IPS-15b (cell line): ENCODE results near the gene SYNGR4.
"Not testable (repeated sequence)": the region's sequence is repeated elsewhere in the genome, so short reads cannot be mapped to it uniquely, and the experiment has no call there.

Experiments
- H3K27me3 ChIP-seq: one replicate; pipeline ENCODE4 v1.6.1; 2013; ENCODE audit warnings: low read length; ENCODE audit not compliant: control insufficient read depth, insufficient read depth
- H3K36me3 ChIP-seq: one replicate; pipeline ENCODE4 v1.6.1; 2013; ENCODE audit warnings: low read length; ENCODE audit not compliant: control insufficient read depth, insufficient read depth
- H3K4me1 ChIP-seq: one replicate; pipeline ENCODE4 v1.6.1; 2013; ENCODE audit warnings: mild to moderate bottlenecking, low read length; ENCODE audit not compliant: control insufficient read depth, insufficient read depth
- H3K4me3 ChIP-seq: one replicate; pipeline ENCODE4 v1.5.1; 2013; ENCODE audit warnings: low read depth, low read length
- H3K9ac ChIP-seq: one replicate; pipeline ENCODE4 v1.6.1; 2013; ENCODE audit warnings: low read depth, mild to moderate bottlenecking, low read length
- H3K9me3 ChIP-seq: one replicate; pipeline ENCODE4 v1.6.1; 2013; ENCODE audit warnings: mild to moderate bottlenecking, low read length; ENCODE audit not compliant: control insufficient read depth, insufficient read depth

The SYNGR4 gene

DNA sequence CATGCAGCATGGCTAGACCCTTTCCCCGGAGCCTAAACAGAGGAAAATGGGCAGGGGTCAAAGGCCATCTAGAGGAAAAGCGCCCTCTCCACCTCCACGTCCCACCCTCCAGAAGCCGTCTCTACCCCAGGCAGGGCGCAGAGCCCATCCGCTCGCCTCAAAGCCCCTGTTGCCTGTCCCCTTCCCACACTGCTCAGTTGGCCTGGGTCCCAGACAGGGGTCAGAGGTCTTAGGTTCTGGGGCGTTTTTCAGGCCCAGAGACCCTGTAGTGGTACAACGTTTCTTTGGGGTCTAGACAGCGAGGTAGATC is 712 bp upstream of the SYNGR4 start:
- Histone ChIP-seq H3K9me3 (no peaks in the 10 kb centered on the region), H3K36me3 (no peaks in the 10 kb centered on the region), H3K4me1 (peaks cover 3% of the 10 kb centered on the region), H3K27me3 (no peaks in the 10 kb centered on the region), H3K4me3 (peak overlapping the region; percentile 68), H3K9ac (peak overlapping the region; percentile 80)

DNA sequence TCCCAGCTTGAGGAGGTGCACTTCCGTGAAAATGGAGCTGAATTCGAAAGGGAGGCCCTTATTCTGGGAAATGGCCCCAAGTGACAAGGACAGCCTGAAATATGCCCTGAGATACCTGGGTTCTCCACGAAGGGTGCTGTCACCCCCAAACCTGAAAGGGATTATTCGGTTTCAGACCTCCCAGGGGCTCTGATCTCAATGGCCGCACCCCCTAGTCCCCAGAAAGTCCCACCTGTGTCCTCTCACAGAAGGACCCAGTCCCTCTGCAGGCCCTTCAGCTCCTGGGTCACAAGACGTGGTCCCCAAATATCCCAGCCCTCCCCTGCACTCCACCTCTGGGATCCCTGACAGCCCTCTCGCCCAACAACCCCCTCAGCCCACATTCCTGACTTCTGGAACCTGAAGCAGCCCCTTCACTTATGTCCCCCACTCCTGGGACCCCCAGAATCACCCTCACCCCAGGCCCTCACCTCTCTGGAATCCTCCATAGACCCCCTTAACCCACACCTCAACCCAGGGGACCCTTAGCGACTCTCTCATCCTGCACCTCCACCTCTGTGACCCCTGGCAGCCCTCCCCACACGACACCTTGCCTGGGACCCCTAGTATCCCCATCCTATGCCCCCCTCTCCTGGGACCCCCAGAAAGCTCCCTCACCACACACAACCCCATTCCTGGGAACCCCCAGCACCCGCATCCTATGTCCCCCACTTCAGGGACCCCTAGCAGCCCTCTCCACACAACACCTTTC is 606 bp downstream of the SYNGR4 start:
- H3K9ac ChIP-seq: peak overlapping the region; percentile 79
- H3K4me3 ChIP-seq: peak overlapping the region; percentile 56
- H3K4me1 ChIP-seq: peaks cover 3% of the 10 kb centered on the region
- no peaks in the 10 kb centered on the region for H3K9me3 ChIP-seq
- H3K36me3 ChIP-seq: no peaks in the 10 kb centered on the region
- H3K27me3 ChIP-seq: no peaks in the 10 kb centered on the region

DNA sequence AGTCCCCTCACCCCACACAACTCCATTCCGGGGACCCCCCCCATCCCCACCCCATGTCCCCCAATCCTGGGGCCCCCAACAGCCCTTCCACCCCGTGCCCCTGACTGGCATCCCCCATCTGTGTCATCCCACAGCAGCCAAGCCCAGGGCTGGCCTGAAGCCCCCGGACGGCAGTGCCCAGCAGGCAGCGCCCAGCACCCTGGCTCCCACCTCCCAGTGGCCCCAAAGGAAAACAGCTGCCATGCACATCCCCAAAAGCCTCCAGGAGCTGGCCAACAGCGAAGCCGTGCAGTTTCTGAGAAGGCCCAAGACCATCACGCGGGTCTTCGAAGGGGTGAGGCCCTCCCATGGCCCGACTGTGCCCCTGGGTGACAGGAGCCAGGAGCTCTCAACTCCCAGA is 1.4 kb downstream of the SYNGR4 start:
- H3K9ac ChIP-seq: no peak overlapping the region
- H3K36me3 ChIP-seq: no peaks in the 10 kb centered on the region
- H3K27me3 ChIP-seq: no peaks in the 10 kb centered on the region
- no peak overlapping the region for H3K4me3 ChIP-seq
- peaks cover 3% of the 10 kb centered on the region for H3K4me1 ChIP-seq
- H3K9me3 ChIP-seq: no peaks in the 10 kb centered on the region

DNA sequence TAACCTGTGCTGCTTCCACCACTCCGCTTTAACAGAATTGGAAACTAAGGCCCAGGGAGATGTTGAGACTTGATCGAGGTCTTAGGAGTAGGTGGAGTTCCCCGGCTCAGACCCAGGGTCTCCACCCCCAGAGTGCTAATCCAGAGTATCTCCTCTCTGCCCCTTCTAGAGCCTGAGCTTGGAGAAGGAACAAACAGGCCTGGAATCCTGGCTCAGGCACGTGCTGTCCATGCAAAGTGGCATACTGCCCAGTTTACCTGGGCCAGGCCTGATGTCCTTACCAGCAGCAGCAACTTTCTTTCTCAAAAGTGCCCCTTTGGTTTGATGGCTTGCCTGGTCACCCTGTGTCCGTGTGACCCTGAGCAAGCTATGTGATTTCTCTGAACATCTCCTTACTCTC is 3.7 kb downstream of the SYNGR4 start:
- H3K9me3 ChIP-seq: no peaks in the 10 kb centered on the region
- no peaks in the 10 kb centered on the region for H3K27me3 ChIP-seq
- H3K9ac ChIP-seq: no peak overlapping the region
- H3K4me3 ChIP-seq: no peak overlapping the region
- H3K36me3 ChIP-seq: no peaks in the 10 kb centered on the region
- H3K4me1 ChIP-seq: peaks cover 3% of the 10 kb centered on the region

DNA sequence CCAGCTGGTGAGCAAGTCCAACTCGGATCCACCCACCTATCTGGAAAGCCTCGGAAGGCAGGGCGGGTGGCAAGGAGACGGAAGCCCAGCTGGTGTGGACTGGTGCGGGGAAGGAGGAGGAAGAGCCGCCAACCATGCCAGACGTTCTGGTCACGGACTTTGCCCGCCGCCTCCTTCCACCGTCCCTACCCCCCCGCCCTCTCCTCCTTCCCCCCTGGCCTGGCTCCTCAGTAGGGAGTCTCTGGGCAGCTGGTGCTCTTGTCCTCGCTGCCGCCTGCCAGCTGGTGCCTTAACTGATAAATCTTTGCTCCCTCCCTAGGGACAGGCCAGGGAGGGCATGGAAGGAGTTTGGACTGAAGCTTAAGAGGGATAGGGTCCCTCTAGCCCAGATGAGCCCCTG is 4.8 kb downstream of the SYNGR4 start:
- Histone ChIP-seq H3K9ac (no peak overlapping the region), H3K4me1 (peaks cover 3% of the 10 kb centered on the region), H3K4me3 (no peak overlapping the region), H3K27me3 (no peaks in the 10 kb centered on the region), H3K36me3 (no peaks in the 10 kb centered on the region), H3K9me3 (no peaks in the 10 kb centered on the region)

DNA sequence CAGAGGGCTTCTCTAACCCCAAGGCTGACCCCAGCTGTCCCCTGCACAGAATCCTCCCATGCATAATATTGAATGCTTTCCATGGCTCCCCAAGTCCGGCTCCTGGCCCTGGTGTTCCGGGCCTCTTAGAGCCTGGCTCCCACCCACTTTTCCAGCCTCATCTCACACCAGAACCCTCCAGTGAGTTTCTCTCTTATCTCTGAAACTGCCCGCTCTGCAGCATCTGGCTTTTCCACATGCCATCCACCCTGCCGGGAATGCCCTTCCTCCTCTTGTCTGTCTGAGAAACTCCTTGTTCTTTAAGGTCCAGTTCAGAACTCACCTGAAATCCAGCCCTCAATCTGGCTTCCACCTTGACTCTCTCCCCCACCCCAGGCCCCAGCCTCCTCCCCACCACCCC is 6.8 kb downstream of the SYNGR4 start:
- Histone ChIP-seq H3K9ac (no peak overlapping the region), H3K4me3 (no peak overlapping the region)

DNA sequence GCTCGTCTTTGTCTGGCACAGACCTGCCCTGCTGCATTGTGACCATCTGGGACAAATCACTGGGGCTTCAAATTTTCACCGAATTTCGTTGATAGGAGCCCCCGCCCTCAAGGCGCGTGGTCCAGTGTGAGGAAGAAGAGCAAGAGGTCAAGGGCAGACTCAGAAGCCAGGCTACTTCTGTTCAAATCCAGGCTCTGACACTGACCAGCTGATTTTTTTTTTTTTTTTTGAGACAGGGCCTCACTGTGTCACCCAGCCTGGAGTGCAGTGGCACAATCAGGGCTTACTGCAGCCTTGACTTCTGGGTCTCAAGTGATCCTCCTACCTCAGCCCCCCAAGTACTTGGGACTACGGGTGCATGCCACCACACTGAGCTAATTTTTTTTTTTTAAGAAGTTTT is 7.2 kb downstream of the SYNGR4 start:
- Histone ChIP-seq H3K27me3 (no peaks in the 10 kb centered on the region), H3K4me3 (no peak overlapping the region), H3K36me3 (no peaks in the 10 kb centered on the region), H3K9ac (no peak overlapping the region), H3K9me3 (no peaks in the 10 kb centered on the region), H3K4me1 (no peaks in the 10 kb centered on the region)

More for the DNA sequence above, 6.8 kb downstream of the SYNGR4 start:
- Histone ChIP-seq H3K9me3 (no peaks in the 10 kb centered on the region), H3K36me3 (no peaks in the 10 kb centered on the region), H3K27me3 (no peaks in the 10 kb centered on the region), H3K4me1 (no peaks in the 10 kb centered on the region)

DNA sequence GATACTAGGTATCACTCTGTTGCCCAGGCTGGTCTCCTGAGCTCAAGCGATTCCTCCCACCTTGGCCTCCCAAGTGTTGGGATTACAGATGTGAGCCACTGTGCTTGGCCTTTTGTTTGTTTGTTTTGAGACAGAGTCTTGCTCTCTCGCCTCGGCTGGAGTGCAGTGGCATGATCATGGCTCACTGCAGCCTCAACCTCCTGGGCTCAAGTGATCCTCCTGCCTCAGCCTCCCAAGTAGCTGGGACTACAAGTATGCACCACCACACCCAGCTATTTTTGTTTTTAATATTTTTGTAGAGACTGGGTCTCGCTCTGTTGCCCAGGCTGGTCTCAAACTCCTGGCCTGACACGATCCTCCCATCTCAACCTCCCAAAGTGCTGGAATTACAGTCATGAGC is 7.6 kb downstream of the SYNGR4 start:
- not testable (repeated sequence) for H3K9ac ChIP-seq, H3K9me3 ChIP-seq, H3K4me1 ChIP-seq, H3K36me3 ChIP-seq, H3K27me3 ChIP-seq, H3K4me3 ChIP-seq

DNA sequence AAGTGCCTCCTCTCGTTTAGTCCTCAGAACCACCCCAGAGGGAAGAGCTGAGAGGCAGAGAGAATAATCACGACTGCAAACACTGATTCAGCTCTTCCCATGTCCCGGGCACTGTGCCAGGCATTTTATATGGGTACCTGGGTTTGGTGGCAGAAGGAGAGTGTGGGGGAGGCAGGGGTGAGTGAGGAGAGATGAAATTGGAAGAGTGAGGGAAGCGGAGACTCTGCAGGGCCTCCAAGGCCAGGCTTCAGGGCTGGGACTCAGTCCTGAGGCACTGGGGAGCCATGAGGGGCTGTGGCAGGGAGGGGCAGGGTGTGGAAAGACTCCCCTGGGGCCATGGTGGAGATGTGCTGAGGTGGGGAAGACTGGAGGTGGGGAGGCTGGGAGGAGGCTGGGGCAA is 8.7 kb downstream of the SYNGR4 start:
- Histone ChIP-seq H3K4me3 (no peak overlapping the region), H3K4me1 (no peaks in the 10 kb centered on the region), H3K36me3 (no peaks in the 10 kb centered on the region), H3K27me3 (no peaks in the 10 kb centered on the region), H3K9me3 (no peaks in the 10 kb centered on the region), H3K9ac (no peak overlapping the region)

DNA sequence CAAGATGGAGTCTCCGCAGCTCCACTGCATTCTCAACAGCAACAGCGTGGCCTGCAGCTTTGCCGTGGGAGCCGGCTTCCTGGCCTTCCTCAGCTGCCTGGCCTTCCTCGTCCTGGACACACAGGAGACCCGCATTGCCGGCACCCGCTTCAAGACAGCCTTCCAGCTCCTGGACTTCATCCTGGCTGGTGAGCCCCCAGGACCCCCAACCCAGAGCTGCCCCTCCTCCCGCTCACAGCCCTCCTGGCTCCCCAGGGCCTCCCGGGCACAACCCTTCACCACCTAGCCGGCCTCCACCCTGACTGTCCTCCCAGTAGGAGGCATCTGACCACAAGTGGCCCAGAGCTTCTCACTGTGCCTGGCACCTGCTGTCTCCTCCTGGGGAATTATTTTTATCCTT is 9.4 kb downstream of the SYNGR4 start:
- Histone ChIP-seq H3K4me1 (no peaks in the 10 kb centered on the region), H3K9me3 (no peaks in the 10 kb centered on the region), H3K36me3 (no peaks in the 10 kb centered on the region), H3K4me3 (no peak overlapping the region), H3K9ac (no peak overlapping the region), H3K27me3 (no peaks in the 10 kb centered on the region)

DNA sequence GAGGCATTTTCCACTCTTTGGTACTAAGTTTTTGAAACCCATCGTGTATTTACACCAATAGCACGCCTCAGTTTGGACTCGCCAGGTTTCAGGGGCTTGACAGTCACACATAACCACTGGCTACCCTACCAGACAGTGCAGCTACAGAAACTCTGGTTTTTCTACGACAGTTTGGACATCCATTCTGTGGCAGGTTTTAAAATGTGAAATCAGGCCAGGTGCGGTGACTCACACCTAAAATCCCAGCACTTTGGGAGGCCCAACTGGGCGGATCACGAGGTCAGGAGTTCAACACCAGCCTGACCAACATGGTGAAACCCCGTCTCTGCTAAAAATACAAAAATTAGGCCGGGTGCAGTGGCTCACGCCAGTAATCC is 14.0 kb downstream of the SYNGR4 start:
- H3K27me3 ChIP-seq: no peaks in the 10 kb centered on the region
- H3K4me1 ChIP-seq: no peaks in the 10 kb centered on the region
- no peaks in the 10 kb centered on the region for H3K9me3 ChIP-seq
- H3K4me3 ChIP-seq: no peak overlapping the region
- H3K36me3 ChIP-seq: peaks cover under 1% of the 10 kb centered on the region
- no peak overlapping the region for H3K9ac ChIP-seq

DNA sequence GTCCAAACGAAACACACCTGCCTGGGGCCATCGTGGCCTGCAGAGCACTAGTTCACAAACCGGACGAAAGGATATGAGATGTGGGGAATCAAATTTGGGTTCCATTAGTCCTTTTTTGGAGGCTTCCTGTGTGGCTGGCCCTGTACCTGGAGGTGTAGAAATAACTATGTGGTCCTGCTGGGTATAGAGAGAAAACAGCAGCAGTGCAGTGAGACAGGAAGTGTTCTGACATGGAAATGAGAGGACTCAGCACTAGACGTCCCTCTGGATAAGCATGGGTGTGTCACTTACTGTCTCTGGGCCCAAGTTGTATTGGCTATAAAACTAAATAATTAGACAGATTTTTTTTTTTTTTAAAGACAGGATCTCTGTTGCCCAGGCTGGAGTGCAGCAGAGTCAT is 14.9 kb downstream of the SYNGR4 start:
- H3K9ac ChIP-seq: no peak overlapping the region
- no peak overlapping the region for H3K4me3 ChIP-seq
- H3K9me3 ChIP-seq: no peaks in the 10 kb centered on the region
- no peaks in the 10 kb centered on the region for H3K4me1 ChIP-seq
- H3K36me3 ChIP-seq: peaks cover 8% of the 10 kb centered on the region
- H3K27me3 ChIP-seq: no peaks in the 10 kb centered on the region
